IMR-90 (cell line): Measurements from ENCODE around the gene SIK3. TPM values are rescaled to one million over a fixed set of nuclear protein-coding genes. Genes with fewer than 3 reads are reported as not detected.

Experiments used
- ATAC-seq: fragments of 200-7000 bp; cut with Tn5 transposase; 2 replicates; pipeline ENCODE4 v1.9.1; 2020; ENCODE audit warnings: low read depth, mild to moderate bottlenecking, moderate library complexity
- BruUV-seq: library from RNA; stranded (reverse); fragments of 400-500 nt; replicated peaks from 2 replicates; lab custom pipeline; 2021; lab: Mats Ljungman, UMichigan
- CTCF ChIA-PET: fragments of 300-600 bp; formaldehyde crosslinking; extraction: SDS; loops from one replicate; lab custom pipeline; 2021; ENCODE audit warnings: antibody characterized with exemption; lab: Yijun Ruan, JAX
- POLR2A ChIA-PET: fragments of 300-600 bp; sonication (Branson Sonifier 250); formaldehyde crosslinking; loops from one replicate; lab custom pipeline; 2022; ENCODE audit warnings: antibody characterized with exemption; ENCODE audit not compliant: unreplicated experiment; lab: Charles Lee
- DNase-seq: peaks from one replicate; pipeline ENCODE4 v3.0.0; 2013
- H2AFZ ChIP-seq: replicated peaks from 2 replicates; pipeline ENCODE3; 2013; ENCODE audit warnings: low read length, mild to moderate bottlenecking; ENCODE audit not compliant: poor library complexity
- H2AK5ac ChIP-seq: 2 replicates; pipeline ENCODE4 v1.6.1; 2013; ENCODE audit warnings: low read depth, low read length, inconsistent platforms
- H2AK9ac ChIP-seq: replicated peaks from 2 replicates; pipeline ENCODE3; 2013; ENCODE audit warnings: mild to moderate bottlenecking, low read depth, low read length, moderate library complexity; ENCODE audit not compliant: poor library complexity
- H2BK120ac ChIP-seq: 2 replicates; pipeline ENCODE4 v1.6.1; 2013; ENCODE audit warnings: low read depth, low read length, inconsistent platforms
- H2BK15ac ChIP-seq: 3 replicates; pipeline ENCODE4 v1.6.1; 2013; ENCODE audit warnings: low read depth, low read length, inconsistent platforms
- H2BK20ac ChIP-seq: 2 replicates; pipeline ENCODE4 v1.6.1; 2013; ENCODE audit warnings: low read depth, mild to moderate bottlenecking, inconsistent platforms, low read length, moderate library complexity
- H2BK5ac ChIP-seq: 2 replicates; pipeline ENCODE4 v1.6.1; 2013; ENCODE audit warnings: mild to moderate bottlenecking, low read depth, low read length, inconsistent platforms; ENCODE audit not compliant: poor library complexity, severe bottlenecking
- H3K14ac ChIP-seq: replicated peaks from 2 replicates; pipeline ENCODE4 v1.6.1; 2013; ENCODE audit warnings: low read depth, low read length, inconsistent platforms
- H3K18ac ChIP-seq: 2 replicates; pipeline ENCODE4 v1.6.1; 2013; ENCODE audit warnings: low read depth, low read length, control low read depth
- H3K23ac ChIP-seq: 2 replicates; pipeline ENCODE4 v1.6.1; 2013; ENCODE audit warnings: low read depth, low read length, inconsistent platforms
- H3K27ac ChIP-seq: 2 replicates; pipeline ENCODE4 v1.5.1; 2013; ENCODE audit warnings: mild to moderate bottlenecking, control low read depth, low read length; ENCODE audit not compliant: insufficient read depth
- H3K27me3 ChIP-seq: 2 replicates; pipeline ENCODE4 v1.6.1; 2013; ENCODE audit warnings: low read length; ENCODE audit not compliant: control insufficient read depth, insufficient read depth
- H3K36me3 ChIP-seq: 2 replicates; pipeline ENCODE4 v1.6.1; 2013; ENCODE audit warnings: low read length, mixed read lengths; ENCODE audit not compliant: control insufficient read depth, insufficient read depth
- H3K4ac ChIP-seq: 2 replicates; pipeline ENCODE4 v1.6.1; 2013; ENCODE audit warnings: low read depth, low read length, inconsistent platforms
- H3K4me1 ChIP-seq: 2 replicates; pipeline ENCODE4 v1.6.1; 2013; ENCODE audit warnings: low read length, mixed read lengths; ENCODE audit not compliant: control insufficient read depth, insufficient read depth
- H3K4me2 ChIP-seq: 2 replicates; pipeline ENCODE4 v1.6.1; 2013; ENCODE audit warnings: low read depth, mild to moderate bottlenecking, control low read depth, low read length, moderate library complexity
- H3K4me3 ChIP-seq: 2 replicates; pipeline ENCODE4 v1.5.1; 2013; ENCODE audit warnings: low read depth, mild to moderate bottlenecking, control low read depth, low read length, moderate library complexity; ENCODE audit not compliant: insufficient read depth
- H3K56ac ChIP-seq: 2 replicates; pipeline ENCODE4 v1.6.1; 2013; ENCODE audit warnings: low read length, inconsistent platforms; ENCODE audit not compliant: insufficient read depth; ENCODE audit errors: extremely low read depth
- H3K79me1 ChIP-seq, 2 experiments: 2 replicates each; pipeline ENCODE4 v1.6.1; 2013; ENCODE audit warnings: low read length in 2 of 2, inconsistent platforms in 1 of 2, low read depth in 1 of 2
- H3K9ac ChIP-seq: 2 replicates; pipeline ENCODE4 v1.6.1; 2013; ENCODE audit warnings: low read depth, low read length, control low read depth
- H3K9me1 ChIP-seq: 2 replicates; pipeline ENCODE4 v1.6.1; 2013; ENCODE audit warnings: low read length, inconsistent platforms; ENCODE audit not compliant: insufficient read depth
- H3K9me3 ChIP-seq: 2 replicates; pipeline ENCODE4 v1.6.1; 2013; ENCODE audit warnings: low read length; ENCODE audit not compliant: control insufficient read depth, insufficient read depth
- H4K20me1 ChIP-seq: 2 replicates; pipeline ENCODE4 v1.6.1; 2013; ENCODE audit warnings: low read length, inconsistent platforms; ENCODE audit not compliant: insufficient read depth
- H4K5ac ChIP-seq: 2 replicates; pipeline ENCODE4 v1.6.1; 2013; ENCODE audit warnings: mild to moderate bottlenecking, low read depth, low read length, control low read depth
- H4K8ac ChIP-seq, 2 experiments: 2 replicates each; pipeline ENCODE4 v1.6.1; 2013; ENCODE audit warnings: low read depth in 2 of 2, low read length in 2 of 2, control low read depth in 1 of 2, inconsistent platforms in 1 of 2
- H4K91ac ChIP-seq: 2 replicates; pipeline ENCODE4 v1.6.1; 2013; ENCODE audit warnings: low read depth, low read length, inconsistent platforms; ENCODE audit not compliant: insufficient read depth
- POLR2A ChIP-seq: IDR thresholded peaks from 2 replicates; pipeline ENCODE4 v1.6.1; 2012; ENCODE audit warnings: mild to moderate bottlenecking, low read depth, low read length
- WGBS, 2 experiments: methylation state at CpG; one replicate each; pipeline versions ENCODE4 v1.1.5 to v1.1.7; 2013; ENCODE audit warnings: missing lambda C conversion rate in 2 of 2; ENCODE audit not compliant: insufficient read length in 1 of 2; ENCODE audit errors: extremely low coverage in 2 of 2; 5-methylcytosine and 5-hydroxymethylcytosine counted together
- dilution Hi-C: fragments of 300-500 bp; cut with HindIII; formaldehyde crosslinking; loops from one replicate; pipeline ENCODE4 v1.14.3; 2018; ENCODE audit warnings: low sequenced_read_pairs; ENCODE audit not compliant: unreplicated experiment
- in situ Hi-C: fragments of 300-500 bp; cut with MboI; formaldehyde crosslinking; loops from 3 replicates; pipeline ENCODE4 v1.14.3; 2019; ENCODE audit warnings: low sequenced_read_pairs, inconsistent platforms, mixed read lengths
- intact Hi-C: fragments of 100-400 bp; cut with micrococcal nuclease; formaldehyde crosslinking; loops from 2 replicates; pipeline ENCODE4 v1.10.0; 2022
- polyA plus RNA-seq, 3 experiments: library from polyadenylated mRNA; depleted of rRNA; stranded (reverse); fragments of >200 nt; gene quantifications; 2 replicates each; pipeline ENCODE4 v1.2.3, GENCODE V29; 2012; ENCODE audit warnings: low replicate concordance in 1 of 3
- total RNA-seq: library from RNA; depleted of rRNA; stranded (reverse); fragments of >200 nt; gene quantifications from 2 replicates; pipeline ENCODE4 v1.2.3, GENCODE V29; 2012

The SIK3 gene
- total and polyA plus RNA-seq, 2 of the 4 experiments (the other 2 are of a cell fraction): 8.2 to 9.1 TPM

DNA sequence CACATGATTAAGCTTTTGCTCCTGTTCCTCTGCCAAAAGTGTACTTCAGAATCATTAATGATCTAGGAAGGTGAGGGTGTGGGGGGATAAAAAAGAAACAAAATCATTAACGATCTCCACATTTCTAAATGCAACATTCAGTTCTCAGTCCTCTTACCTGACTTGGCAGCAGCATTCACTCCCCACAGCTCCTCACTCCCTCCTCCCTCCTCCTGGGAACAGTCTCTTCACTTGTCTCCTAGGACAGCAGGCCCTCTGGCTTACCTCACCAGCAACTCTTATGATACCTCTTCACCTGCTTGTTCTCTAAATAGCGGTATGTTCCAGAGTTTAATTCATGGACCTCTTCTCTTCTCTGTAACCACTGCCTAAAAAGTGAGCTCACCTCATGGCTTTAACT lies 204.3 kb downstream of the SIK3 start:
- no peak overlapping the region for H2AK5ac ChIP-seq
- H3K4me2 ChIP-seq: no peak overlapping the region
- H3K9me1 ChIP-seq: no peaks in the 10 kb centered on the region; the same call in 1 of the 2 replicates
- no peak overlapping the region for H3K9ac ChIP-seq
- H4K8ac ChIP-seq: no peak overlapping the region
- H3K36me3 ChIP-seq: peaks cover 17% of the 10 kb centered on the region
- no peak overlapping the region for H4K5ac ChIP-seq
- no peak overlapping the region for H2BK20ac ChIP-seq
- intact Hi-C loops (loop anchor here (2.0 kb wide), 1 partner anchor 21 kb away; no protein-coding TSS in a partner anchor), dilution Hi-C loops (no loop called here), in situ Hi-C loops (no loop called here)
- no peak for ATAC-seq
- no peaks in the 10 kb centered on the region for H3K27me3 ChIP-seq
- no peak overlapping the region for H2BK15ac ChIP-seq
- H3K79me1 ChIP-seq: no peaks in the 10 kb centered on the region; a peak in 1 of 4 replicates
- H4K91ac ChIP-seq: no peak overlapping the region
- no peak overlapping the region for H2BK5ac ChIP-seq
- no peak overlapping the region for H3K4ac ChIP-seq
- H3K27ac ChIP-seq: no peak overlapping the region
- H3K18ac ChIP-seq: no peak overlapping the region
- CTCF ChIA-PET: no interaction called here
- no peak overlapping the region for H2AFZ ChIP-seq
- no peak for TF ChIP-seq POLR2A
- no peaks in the 10 kb centered on the region for H4K20me1 ChIP-seq
- no peak overlapping the region for H2BK120ac ChIP-seq
- BruUV-seq: no TSS peak
- no peak overlapping the region for H3K14ac ChIP-seq
- H3K56ac ChIP-seq: no peak overlapping the region
- POLR2A ChIA-PET: no interaction called here
- H3K4me1 ChIP-seq: peaks cover 2% of the 10 kb centered on the region; the same call in 1 of the 2 replicates
- 100% methylated on average over 1 of the region's 2 CpGs; no CpG with 5 or more reads in 1 of the 2 experiments for WGBS, 2 experiments
- no peak overlapping the region for H2AK9ac ChIP-seq
- no peak overlapping the region for H3K23ac ChIP-seq
- no peaks in the 10 kb centered on the region for H3K9me3 ChIP-seq
- H3K4me3 ChIP-seq: no peak overlapping the region
- no peak for DNase-seq
